HPDE6-E6E7 (cell line): Measurements from ENCODE around the gene INTS11.

Source experiments
- DNase-seq: peaks from one replicate; pipeline ENCODE4 v3.0.0; 2011; ENCODE audit warnings: missing footprints; ENCODE audit errors: extremely low spot score

INTS11 gene

GRCh38 chr1:1262758-1263157 lies 61.7 kb downstream of the INTS11 start:
- DNase-seq = no peak

- no peak for DNase-seq
These were observed 62.4 kb downstream of the INTS11 start for GRCh38 chr1:1262071-1262470.
